Prostate gland (tissue), 2 donors: Measurements from ENCODE around the gene CTBS. TPM values are rescaled to one million over a fixed set of nuclear protein-coding genes. Genes with fewer than 3 reads are reported as not detected.

Experiments used
- DNase-seq: peaks from one replicate; pipeline ENCODE4 v3.0.0-alpha.2; 2019; ENCODE audit warnings: low spot score
- H3K27ac ChIP-seq, 2 donors: fragments of 200-600 bp; sonication (generic); 2 replicates each; pipeline ENCODE4 v1.5.1; 2017 to 2019
- H3K27me3 ChIP-seq: fragments of 200-600 bp; sonication (generic); replicated peaks from 2 replicates; pipeline ENCODE4 v1.5.1; 2019; ENCODE audit not compliant: insufficient read depth
- H3K36me3 ChIP-seq, 2 donors: fragments of 200-600 bp; sonication (generic); 1 replicate in 1 of 2; 2 replicates in 1 of 2; pipeline versions ENCODE4 v1.5.1 to v1.8.1; 2017 to 2019
- H3K4me1 ChIP-seq: fragments of 200-600 bp; sonication (generic); replicated peaks from 2 replicates; pipeline ENCODE4 v1.5.1; 2019
- H3K4me3 ChIP-seq, 2 donors: fragments of 200-600 bp; sonication (generic); 2 replicates each; pipeline ENCODE4 v1.5.1; 2017 to 2019
- H3K9me3 ChIP-seq: fragments of 200-600 bp; sonication (generic); 2 replicates; pipeline ENCODE4 v1.5.1; 2017
- POLR2A ChIP-seq: fragments of 450-650 bp; IDR thresholded peaks from one replicate; pipeline ENCODE4 v1.6.1; 2016; ENCODE audit warnings: antibody characterized with exemption, mild to moderate bottlenecking
- POLR2AphosphoS5 ChIP-seq: sonication (generic); formaldehyde crosslinking; IDR thresholded peaks from one replicate; pipeline ENCODE4 v1.6.1; 2017; ENCODE audit warnings: antibody characterized with exemption
- WGBS: methylation state at CpG from one replicate; pipeline ENCODE4 v1.1.5; 2018; 5-methylcytosine and 5-hydroxymethylcytosine counted together
- intact Hi-C: fragments of 100-400 bp; cut with DNase I; formaldehyde crosslinking; loops from one replicate; pipeline ENCODE4 v1.14.2; 2022
- total RNA-seq, 2 donors: library from RNA; depleted of rRNA; stranded (reverse); fragments of >200 nt; gene quantifications; one replicate each; pipeline ENCODE4 v1.1.0, GENCODE V29; 2016
- TF ChIP-seq, protein P1 (sequence below), 4 experiments: fragments of 200-600 bp in 2 of 4; fragments of 450-650 bp in 2 of 4; sonication (generic) in 2 of 4; IDR thresholded peaks; 1 replicate in 3 of 4; 2 replicates in 1 of 4; pipeline ENCODE4 v1.5.1; 2016 to 2019; ENCODE audit warnings: antibody characterized with exemption in 4 of 4, mild to moderate bottlenecking in 2 of 4, moderate library complexity in 2 of 4

The CTBS gene
- total RNA-seq, 2 donors from 2014 or later = 15.1 to 45.5 TPM

DNA sequence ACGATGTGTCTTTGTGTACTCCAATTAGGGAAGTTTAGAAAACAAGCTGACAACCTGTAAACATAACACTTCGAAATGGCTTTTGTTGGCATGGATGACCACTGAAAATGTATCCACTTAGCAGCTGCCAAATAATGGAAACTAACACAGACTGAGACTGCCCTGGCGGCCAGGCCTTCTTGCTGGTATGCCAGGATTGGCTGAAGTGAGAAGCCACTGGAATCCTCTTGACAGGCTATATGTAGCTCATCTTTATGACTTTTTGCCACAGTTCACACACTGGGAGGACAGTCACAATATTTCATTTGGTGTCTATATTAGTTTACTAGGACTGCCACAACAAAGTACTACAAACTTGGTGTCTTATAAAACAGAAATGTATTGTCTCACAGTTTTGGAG lies 12.9 kb upstream of the CTBS start:
- Histone ChIP-seq H3K36me3 (no peaks in the 10 kb centered on the region), H3K4me3 (no peak overlapping the region), H3K4me1 (no peaks in the 10 kb centered on the region), H3K27me3 (no peaks in the 10 kb centered on the region), H3K9me3 (no peaks in the 10 kb centered on the region), H3K27ac (no peak overlapping the region)
- TF ChIP-seq POLR2A (no peak), POLR2AphosphoS5 (no peak)
- TF ChIP-seq, protein P1, sequence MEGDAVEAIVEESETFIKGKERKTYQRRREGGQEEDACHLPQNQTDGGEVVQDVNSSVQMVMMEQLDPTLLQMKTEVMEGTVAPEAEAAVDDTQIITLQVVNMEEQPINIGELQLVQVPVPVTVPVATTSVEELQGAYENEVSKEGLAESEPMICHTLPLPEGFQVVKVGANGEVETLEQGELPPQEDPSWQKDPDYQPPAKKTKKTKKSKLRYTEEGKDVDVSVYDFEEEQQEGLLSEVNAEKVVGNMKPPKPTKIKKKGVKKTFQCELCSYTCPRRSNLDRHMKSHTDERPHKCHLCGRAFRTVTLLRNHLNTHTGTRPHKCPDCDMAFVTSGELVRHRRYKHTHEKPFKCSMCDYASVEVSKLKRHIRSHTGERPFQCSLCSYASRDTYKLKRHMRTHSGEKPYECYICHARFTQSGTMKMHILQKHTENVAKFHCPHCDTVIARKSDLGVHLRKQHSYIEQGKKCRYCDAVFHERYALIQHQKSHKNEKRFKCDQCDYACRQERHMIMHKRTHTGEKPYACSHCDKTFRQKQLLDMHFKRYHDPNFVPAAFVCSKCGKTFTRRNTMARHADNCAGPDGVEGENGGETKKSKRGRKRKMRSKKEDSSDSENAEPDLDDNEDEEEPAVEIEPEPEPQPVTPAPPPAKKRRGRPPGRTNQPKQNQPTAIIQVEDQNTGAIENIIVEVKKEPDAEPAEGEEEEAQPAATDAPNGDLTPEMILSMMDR (IDR thresholded peaks at IDR 0.05) = no peak
- 85% methylated on average over 3 of the region's 3 CpGs for WGBS
- DNase-seq = no peak
- intact Hi-C loops = no loop called here

DNA sequence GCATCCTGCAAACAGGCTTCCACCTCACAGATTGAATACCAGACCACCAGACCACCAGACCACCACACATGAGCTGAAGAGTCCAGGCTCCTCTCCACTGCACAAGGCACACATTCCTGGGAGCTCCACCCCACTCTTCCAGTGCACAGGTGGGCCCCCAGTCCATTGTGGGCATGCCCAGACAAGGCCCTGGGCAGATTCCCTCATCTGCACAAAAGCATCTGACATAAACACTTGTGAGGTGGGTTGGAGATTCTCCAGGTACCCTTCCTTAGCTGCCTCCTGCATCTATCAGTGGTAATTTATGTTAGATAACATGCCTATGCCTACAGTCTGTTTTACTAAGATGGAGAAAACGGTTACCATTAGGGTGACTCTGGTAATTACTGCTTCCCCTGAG lies 11.6 kb upstream of the CTBS start:
- no peak for DNase-seq
- Histone ChIP-seq H3K27me3 (no peaks in the 10 kb centered on the region), H3K27ac (no peak overlapping the region), H3K9me3 (no peaks in the 10 kb centered on the region), H3K36me3 (no peaks in the 10 kb centered on the region), H3K4me3 (no peak overlapping the region), H3K4me1 (no peaks in the 10 kb centered on the region)
- TF ChIP-seq, protein P1 (IDR thresholded peaks at IDR 0.05) = no peak
- TF ChIP-seq POLR2AphosphoS5 (no peak), POLR2A (no peak)
- 0% methylated on average over 1 of the region's 1 CpG for WGBS
- intact Hi-C loops = no loop called here

DNA sequence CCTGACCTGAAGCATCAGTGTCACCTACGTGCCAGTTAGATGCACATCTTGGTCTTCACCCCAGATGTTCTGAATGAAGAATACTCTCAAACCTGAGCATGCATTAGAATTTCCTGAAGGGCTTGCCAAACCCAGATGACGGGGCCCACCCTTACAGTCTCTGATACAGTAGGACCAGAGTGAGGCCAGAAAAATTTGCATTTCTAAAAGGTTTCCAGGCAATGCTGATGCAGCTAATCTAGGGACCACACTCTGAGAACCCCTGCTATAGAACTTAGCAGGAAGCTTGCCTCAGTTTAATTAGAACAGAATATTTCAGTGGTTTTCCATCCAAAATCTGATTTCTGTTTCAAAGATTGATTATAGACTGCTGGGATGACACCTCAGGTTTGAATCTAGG lies 9.9 kb upstream of the CTBS start:
- no peaks in the 10 kb centered on the region for H3K9me3 ChIP-seq
- no peaks in the 10 kb centered on the region for H3K36me3 ChIP-seq
- TF ChIP-seq POLR2AphosphoS5 = no peak
- TF ChIP-seq, protein P1 (IDR thresholded peaks at IDR 0.05) = no peak
- no peak for TF ChIP-seq POLR2A
- no peaks in the 10 kb centered on the region for H3K27me3 ChIP-seq
- DNase-seq = no peak
- WGBS = 88% methylated on average over 2 of the region's 2 CpGs
- no peak overlapping the region for H3K27ac ChIP-seq
- intact Hi-C loops = no loop called here
- no peak overlapping the region for H3K4me3 ChIP-seq
- H3K4me1 ChIP-seq = no peaks in the 10 kb centered on the region

GRCh38 chr1:84583648-84584047 lies 9.4 kb upstream of the CTBS start:
- intact Hi-C loops = no loop called here
- 86% methylated on average over 10 of the region's 10 CpGs for WGBS
- Histone ChIP-seq H3K27ac (no peak overlapping the region), H3K27me3 (no peaks in the 10 kb centered on the region), H3K9me3 (no peaks in the 10 kb centered on the region), H3K4me1 (no peaks in the 10 kb centered on the region), H3K4me3 (no peak overlapping the region), H3K36me3 (no peaks in the 10 kb centered on the region)
- DNase-seq = no peak
- TF ChIP-seq POLR2AphosphoS5 (no peak), POLR2A (no peak)
- TF ChIP-seq, protein P1 (IDR thresholded peaks at IDR 0.05) = no peak

DNA sequence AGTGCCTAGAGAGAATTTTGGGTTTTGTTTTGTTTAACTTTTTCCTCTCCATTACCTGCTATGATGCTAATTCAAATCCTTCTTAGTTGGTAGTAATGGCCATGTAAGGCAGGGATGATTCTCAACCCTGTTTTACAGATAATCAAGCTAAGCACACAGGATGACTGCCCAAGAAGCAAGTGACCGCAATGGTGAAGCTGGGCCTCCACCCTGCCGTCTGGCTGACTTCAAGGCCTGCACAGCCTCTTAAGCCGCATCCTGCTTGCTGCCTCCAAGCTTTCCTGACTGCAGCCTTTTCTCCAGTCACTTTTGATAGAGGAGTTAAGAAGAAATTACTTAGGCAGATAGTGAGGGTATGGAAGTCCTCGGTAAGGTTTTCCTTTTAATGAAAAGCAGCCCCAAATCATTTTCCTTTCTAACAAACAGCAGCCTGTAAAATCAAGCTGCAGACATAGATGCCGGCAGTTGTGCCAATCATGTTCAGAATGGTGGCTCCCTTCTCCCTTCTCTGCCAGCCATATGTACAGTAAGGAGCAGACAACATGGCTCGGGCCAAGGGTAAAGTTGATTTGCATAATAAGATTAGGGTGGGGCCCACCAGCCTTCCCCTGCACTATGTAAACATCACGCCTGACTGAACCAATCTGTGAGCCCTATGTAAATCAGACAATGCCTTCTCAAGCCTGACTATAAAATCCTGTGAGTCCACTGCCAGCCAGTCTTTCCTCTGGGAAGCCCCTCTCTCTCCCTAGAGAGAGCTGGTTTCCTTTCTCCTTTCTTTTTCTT lies 8.8 kb upstream of the CTBS start:
- Histone ChIP-seq H3K27ac (no peak overlapping the region), H3K4me3 (no peak overlapping the region), H3K36me3 (no peaks in the 10 kb centered on the region), H3K27me3 (no peaks in the 10 kb centered on the region), H3K9me3 (no peaks in the 10 kb centered on the region), H3K4me1 (no peaks in the 10 kb centered on the region)
- no peak for DNase-seq
- intact Hi-C loops = no loop called here
- no peak for TF ChIP-seq POLR2A
- TF ChIP-seq POLR2AphosphoS5 = no peak
- TF ChIP-seq, protein P1 (IDR thresholded peaks at IDR 0.05) = no peak
- WGBS = 77% methylated on average over 7 of the region's 7 CpGs
